GM19193 (cell line): Measurements from ENCODE around the gene RALGDS.

ENCODE experiments used
- POLR2A ChIP-seq: IDR thresholded peaks from 4 replicates; pipeline ENCODE4 v1.6.1; 2011; ENCODE audit not compliant: insufficient read depth, insufficient read length; ENCODE audit errors: extremely low read depth

The RALGDS gene

DNA sequence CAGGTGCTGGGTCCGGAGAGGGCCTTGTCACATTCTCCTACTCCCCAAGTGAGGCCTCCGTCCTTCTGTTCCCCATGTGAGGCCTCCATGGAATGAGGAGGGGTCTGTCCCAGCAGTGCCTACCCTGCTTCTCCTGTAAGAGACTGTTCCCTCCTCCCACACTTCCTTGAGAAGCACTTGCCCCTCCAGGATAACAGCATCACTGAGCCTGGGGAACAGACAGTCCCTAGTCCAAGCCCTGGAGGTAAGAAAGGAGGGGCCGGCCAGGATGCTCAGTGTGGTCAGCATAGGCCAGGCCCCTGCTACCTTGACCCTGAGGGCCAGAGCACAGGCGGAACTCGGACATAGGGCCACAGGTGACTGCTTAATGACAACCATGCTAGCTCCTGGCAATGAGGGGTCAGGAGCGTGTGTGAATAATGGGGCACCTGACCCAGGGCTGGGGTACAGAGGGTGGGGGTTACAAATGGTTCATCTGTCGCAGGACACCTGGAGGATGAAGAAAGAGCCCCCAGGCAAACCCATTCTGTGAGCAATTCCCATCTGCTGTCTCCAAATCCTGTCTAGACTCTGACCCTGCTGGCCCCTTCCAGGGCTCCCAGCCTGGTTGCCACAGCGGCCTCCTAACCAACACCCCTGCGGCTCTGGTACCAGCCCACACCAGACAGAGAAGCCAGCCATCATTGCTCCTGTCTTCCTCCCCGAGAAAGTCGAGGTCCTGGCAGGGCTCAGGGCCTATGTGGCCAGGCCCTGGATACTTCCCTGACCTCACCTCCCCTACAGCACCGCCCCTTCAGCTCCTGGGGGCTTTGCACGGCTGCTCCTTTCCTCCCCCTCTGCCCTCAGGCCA lies 20.3 kb downstream of the RALGDS start:
- TF ChIP-seq POLR2A, result no peak

DNA sequence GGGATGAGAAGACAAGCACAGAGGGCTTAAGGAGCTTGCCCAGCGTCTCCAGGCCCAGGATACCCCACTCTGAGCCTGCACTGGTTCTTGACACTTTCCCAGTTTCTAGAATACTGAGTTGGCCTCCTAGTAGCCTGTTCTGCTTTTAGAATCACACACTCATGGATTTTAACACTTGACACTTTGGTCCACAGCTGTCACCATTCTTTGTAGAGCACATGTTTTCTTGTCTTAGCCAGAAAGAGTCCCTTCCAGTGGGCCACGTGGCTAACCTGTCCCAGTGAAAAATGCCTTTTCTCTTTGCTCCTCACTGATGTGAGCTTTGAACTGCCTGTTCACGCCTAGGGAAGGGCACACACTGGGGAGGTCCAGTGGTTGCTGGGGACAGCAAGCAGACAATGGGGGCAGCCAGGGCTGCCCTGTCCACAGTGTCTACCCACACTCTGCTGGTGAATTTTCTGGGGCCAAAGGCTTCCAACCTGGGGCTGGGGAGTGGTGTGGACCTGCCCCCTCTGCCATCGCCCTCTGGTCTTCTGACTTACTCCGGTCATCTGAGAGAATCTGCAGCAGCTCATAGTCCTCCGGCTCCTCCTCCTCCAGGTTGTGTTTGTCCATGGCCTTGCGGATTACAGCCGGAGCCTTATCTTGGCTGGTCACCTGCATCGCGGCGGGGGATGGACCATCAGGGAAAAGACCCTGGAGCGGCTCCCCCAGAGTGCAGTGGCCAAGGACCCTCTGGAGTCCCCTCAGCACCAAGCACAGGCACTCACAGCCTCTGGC lies 21.1 kb downstream of the RALGDS start:
- TF ChIP-seq POLR2A, result no peak

DNA sequence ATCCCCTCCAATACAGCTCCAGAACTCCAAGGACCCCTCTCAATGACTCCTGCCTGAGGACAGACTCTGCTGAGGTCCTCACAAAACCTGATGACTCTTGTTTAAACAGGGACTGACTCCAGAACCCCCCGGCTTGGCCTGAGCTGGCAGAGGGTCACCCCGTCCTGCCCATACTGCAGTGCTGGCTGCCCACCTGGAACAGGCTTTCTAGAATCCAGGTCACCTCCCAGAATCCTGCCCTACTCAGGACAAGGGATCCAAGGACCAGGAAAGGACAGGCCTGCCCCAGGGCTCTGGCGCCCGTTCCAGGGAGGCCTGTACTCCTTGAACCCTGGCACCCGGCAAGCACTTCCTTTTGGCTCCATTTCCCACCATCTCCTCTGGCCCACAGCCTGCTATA lies 22.2 kb downstream of the RALGDS start:
- TF ChIP-seq POLR2A, result no peak

DNA sequence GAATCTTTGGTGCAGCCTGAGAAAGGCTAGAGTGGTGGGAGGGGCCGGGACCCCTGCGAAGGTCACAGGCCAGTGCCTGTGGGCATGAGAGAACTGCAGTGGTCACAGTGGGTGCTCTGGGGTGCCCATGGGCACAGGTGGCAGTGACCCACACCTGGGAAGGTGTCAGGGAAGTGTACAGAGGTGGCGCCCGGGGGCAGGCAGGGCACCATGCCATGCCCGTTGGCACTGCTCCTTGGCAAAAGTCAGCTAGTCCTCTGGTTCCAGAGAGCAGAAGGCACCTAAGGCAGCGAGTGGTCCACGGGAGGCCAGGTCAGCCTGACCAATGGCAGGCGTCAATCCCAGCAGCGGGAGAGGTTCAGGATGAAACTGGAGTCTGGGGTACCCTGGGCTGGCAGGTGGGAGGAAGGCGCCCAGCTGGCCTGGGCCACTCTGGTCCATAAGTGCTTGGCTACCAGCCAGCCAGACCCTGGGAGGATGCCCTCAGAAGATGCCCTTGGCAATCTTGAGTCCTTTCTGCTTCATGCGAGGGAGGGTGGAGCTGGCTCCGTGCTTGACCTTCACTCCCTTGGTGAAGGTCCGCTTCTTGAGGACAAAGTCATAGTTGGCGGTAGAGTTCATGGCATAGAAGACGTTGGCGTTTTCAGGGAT lies 22.8 kb downstream of the RALGDS start:
- TF ChIP-seq POLR2A, result no peak

GRCh38 chr9:133094842-133095393 lies 26.1 kb downstream of the RALGDS start:
- no peak for TF ChIP-seq POLR2A

DNA sequence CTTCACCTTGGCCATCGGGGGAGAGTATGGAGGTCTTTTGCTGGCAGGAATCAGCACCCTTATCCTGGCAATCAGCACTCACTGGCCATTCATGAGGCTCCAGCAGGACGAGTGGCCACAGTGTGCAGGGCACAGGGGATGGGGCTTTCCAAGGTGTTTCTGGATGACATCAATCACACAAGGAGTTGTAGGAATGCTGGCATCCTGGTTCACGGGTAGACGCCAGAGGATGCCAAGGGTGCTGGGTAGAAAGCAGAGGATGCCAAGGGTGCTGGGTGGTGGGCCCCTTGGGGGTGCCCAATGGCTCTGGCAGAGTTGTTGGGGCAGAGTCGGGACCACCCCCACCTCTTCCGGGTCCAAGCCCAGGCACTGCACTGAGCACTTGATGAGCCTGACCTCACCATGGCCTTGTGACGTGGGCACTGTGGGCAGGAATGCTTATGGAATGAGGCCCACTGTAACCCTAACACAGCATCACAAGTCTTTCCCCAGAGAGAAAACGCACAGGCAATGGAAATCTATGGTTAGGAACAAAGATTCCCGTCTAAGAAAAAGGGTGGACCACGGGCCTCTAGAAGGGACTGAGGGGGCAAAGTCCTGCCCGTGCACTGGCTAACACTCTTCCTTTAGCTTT lies 30.2 kb downstream of the RALGDS start:
- TF ChIP-seq POLR2A, result no peak

DNA sequence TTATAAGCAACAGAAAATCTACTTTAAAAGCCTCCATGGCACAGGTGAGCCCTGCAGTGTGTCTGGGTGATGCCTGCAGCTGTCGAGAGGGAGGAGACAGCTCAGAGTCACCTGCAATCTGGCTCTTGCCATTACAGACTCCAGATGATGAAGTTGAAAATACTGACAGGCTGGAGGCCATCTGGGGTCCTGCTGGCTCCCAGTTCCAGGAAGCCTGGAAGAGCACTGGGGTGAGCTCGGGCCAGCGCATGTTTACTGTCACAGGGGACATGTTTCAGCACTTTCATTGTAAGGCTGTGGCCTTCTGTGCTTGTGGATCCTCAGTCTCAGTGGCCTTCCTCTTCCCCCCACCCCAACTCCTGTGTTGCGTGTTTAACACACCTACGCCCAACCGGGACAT lies 30.9 kb downstream of the RALGDS start:
- TF ChIP-seq POLR2A, result no peak

DNA sequence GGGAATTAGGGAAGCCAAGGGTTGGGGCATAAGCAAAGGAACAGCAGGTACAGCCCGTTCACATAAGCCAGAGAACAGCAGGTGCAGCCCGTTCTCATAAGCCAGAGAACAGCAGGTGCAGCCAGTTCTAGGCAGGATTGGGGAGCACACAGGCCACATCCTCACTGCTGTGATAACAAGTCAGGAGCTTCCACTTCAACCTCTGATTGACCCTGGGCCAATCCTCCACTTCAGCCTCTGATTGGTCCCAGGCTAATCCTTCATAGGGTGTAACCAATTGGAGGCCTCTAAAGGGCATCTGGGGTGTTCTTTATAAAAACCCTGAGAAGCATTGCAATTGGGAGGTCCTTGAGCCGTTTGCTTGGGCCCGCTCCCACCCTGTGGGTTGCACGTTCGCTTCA lies 31.8 kb downstream of the RALGDS start:
- no peak for TF ChIP-seq POLR2A

DNA sequence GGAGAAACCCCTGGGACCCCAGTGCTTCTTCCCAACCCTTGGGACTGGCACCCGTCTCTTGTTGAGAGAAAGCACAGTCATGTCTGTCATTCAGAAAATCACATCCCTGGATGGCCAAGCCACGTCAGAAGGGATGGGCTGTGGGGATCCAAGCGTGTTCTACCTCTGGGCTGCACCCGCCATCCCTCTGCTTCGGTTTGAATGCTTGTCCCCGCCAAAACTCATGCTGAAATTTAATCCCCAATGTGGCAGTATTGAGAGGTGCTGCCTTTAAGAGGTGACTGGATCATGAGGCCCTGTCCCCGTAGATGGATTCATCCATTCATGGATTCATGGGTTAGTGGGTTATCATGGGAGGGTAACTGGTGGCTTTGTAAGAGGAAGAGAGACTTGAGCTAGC lies 32.3 kb downstream of the RALGDS start:
- no peak for TF ChIP-seq POLR2A

- no peak for TF ChIP-seq POLR2A
These were observed 32.8 kb downstream of the RALGDS start for GRCh38 chr9:133088146-133088750.

DNA sequence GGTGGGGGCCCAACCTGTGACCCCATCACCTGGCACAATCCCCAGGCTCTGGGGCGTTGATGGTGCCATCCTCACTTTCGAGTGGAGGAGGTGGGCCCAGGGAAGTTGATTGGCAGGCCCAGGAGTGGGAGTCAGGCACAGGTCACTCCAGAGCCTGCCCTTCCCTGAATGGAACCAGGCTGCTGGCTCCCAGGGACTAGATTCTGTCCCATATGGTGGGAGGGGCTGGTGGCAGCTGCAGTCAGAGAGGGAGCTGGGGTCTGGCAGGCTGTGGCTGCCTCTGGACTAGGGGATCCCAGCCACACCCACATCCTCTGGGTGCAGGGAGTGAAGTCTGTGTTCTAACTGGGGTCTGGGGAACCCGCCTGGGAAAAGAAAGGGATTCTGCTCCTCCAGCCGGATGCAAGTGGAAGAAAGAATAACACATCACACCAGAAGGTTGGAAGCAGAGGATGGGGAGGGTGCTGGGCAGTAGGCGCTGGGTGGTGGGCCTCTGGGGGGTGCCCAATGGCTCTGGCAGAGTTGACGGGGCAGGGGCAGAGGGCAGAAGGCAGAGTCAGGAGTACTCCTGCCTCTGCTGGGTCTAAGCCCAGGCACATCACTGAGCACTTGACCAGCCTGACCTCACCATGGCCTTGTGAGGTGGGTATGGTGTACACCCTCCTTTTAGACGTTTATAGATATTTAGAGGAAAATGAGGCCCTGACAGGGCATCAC lies 33.5 kb downstream of the RALGDS start:
- no peak for TF ChIP-seq POLR2A

- TF ChIP-seq POLR2A, result no peak
These were observed 34.1 kb downstream of the RALGDS start for GRCh38 chr9:133086894-133087293.

DNA sequence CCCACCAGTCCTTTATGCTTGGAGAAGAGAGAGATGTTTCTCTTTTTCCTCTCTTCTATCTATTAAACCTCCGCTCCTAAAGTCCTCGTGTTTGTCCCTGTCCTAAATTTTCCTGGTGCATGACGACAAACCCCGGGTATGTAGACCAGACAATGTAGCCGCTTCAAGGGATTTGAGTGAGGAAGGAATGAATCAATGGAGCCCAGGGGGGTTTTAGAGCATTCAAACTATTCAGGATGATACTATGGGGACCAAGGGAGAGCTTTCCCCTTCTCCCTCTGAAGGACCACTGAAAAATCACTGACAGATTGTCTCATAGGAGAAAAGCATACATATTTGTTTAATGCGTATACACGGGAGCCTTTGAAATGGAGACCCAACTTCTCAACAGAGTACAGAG lies 40.9 kb downstream of the RALGDS start:
- TF ChIP-seq POLR2A, result no peak

GRCh38 chr9:133078486-133078885 lies 42.6 kb downstream of the RALGDS start:
- no peak for TF ChIP-seq POLR2A
